Activated T-cell treated with anti-CD3 and anti-CD28 coated beads for 24 hours (primary cell): ENCODE results near the gene HSD3B7.

Source experiments
- DNase-seq: peaks from one replicate; pipeline ENCODE4 v3.0.0-alpha.2; 2020; ENCODE audit warnings: low read depth

The HSD3B7 gene

DNA sequence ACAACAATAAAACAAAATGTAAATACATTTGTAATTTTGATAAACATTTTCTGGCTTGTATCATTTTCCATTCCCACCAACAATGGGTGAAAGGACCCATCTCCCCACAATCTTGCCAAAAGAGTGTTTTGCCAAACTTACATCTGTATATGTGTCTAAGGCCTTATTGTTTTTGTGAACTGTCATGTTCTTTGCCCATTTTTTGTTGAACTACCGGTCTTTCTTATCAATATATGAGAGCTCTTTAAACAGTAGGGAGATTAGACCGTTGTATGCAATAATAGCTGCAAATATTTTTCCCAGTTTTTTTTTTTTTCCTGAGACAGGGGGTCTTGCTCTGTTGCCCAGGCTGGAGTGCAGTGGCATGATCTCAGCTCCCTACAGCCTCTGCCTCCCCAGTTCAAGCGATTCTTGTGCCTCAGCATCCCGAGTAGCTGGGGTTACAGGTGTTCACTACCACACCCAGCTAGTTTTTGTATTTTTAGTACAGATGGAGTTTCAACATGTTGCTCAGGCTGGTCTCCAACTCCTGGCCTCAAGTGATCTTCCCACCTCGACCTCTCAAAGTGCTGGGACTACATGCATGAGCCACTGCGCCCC, 38.7 kb downstream of the HSD3B7 start:
- no peak for DNase-seq

GRCh38 chr16:31025339-31025738, 40.3 kb downstream of the HSD3B7 start:
- DNase-seq = no peak

- no peak for DNase-seq
Observed at GRCh38 chr16:31029272-31029671, 44.3 kb downstream of the HSD3B7 start.

- no peak for DNase-seq
Observed at GRCh38 chr16:31031276-31031675, 46.3 kb downstream of the HSD3B7 start.

DNA sequence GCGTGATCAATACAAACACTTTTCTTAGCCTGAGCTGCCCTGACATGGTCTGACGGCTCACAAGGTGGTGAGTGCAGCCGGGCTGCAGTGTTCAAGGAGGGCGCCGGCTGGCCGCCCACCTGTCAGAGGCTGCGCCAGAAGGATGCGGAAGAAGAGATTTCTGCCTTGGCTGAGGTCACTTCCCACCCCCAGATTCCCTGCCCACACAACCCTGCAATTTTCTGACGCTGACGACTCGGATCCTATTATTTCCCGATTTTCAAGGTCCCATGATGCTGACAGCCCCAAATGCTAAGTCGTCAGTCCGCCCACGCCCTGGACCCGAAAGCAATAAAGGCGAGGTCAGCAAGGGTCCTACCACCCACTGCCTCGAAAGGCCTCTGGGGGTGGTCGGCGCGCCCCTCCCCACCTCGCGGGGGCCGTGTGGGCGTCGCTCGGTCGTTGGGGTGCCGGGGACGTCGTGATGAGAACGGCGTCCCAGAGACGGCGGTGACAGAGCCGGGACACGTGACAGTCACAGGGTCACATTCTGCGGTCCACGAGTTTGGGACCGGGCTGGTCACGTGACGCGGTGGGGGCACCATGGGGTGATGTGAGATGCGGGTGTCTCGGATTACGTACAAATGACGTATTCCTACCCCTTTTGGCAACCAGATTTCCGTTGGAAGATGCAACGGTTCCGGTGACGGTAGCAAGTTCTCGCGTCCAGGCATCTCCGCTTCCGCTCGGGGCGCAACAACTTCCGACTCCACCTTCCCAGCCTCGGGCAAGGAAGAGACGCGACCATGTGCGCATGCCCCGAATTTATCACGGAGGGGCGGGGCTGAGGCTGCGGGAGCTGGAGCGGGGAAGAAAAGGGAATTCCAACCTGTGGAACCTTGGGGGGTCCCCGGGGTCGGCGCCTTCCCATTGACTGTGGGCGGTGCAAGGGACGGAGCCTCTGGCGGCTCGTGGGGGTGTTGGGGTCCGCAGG, 48.0 kb downstream of the HSD3B7 start, which contains the start of gene STX4:
Gene STX4, plus strand, starts transcription at position 823 of the 973 bp plus-strand sequence. CDS start 248 bp downstream, outside the sequence.
- peak; percentile 96 for DNase-seq

GRCh38 chr16:31033709-31034492, 48.9 kb downstream of the HSD3B7 start:
- peak; percentile 83 for DNase-seq

- DNase-seq = no peak
Observed at GRCh38 chr16:31036691-31037090, 51.7 kb downstream of the HSD3B7 start.
